GM19467 (cell line): Measurements from ENCODE around the gene PSTPIP1.

ENCODE experiments used
- ATAC-seq: cut with Tn5 transposase; IDR thresholded peaks from one replicate; pipeline ENCODE4 v1.9.1; 2021; ENCODE audit warnings: mild to moderate bottlenecking, moderate library complexity; ENCODE audit not compliant: unreplicated experiment

The PSTPIP1 gene

DNA sequence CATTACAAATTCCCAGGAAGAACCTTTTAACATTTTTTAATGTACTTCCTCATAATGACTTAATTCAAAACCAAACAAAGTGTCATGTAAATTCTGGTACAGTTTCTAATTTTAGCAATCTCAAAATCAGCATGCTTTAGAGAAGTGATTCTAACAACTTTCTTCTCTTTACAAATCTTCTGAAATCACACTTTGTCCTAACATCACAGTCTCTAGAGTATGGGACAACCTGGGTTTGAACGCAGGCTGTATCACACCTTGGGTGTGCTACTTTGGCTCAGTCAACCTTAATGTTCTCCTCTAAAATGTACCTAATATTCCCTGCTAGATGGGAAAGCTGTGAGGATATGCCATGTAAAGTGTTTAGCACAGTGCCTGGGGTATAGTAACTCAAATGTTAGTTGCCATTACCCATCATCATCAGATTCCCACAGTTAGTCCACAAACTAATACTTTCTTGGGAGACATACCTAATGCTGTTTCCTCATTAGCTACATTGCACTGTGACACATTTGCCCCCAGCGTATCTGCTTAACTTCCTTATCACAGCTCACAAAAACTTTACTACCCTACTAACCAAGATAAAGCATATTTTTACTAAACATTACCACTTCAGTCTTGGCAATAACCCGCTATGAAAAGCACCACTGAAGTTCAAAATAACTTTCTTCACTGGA, 72.9 kb downstream of the PSTPIP1 start:
- no peak for ATAC-seq

DNA sequence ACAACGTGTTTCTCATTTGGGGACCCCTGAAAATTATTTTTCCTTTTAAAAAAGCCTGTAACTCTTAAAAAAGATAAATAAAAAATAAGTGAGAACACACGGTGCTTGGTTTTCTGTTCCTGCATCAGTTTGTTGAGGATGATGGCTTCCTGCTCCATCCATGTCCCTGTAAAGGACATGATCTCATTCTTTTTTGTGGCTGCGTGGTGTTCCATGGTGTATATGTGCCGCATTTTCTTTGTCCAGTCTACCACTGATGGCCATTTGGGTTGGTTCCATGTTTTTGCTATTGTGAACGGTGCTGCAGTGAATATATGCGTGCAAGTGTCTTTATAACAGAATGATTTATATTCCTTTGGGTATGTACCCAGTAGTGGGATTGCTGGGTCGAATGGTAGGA, 73.7 kb downstream of the PSTPIP1 start:
- no peak for ATAC-seq

DNA sequence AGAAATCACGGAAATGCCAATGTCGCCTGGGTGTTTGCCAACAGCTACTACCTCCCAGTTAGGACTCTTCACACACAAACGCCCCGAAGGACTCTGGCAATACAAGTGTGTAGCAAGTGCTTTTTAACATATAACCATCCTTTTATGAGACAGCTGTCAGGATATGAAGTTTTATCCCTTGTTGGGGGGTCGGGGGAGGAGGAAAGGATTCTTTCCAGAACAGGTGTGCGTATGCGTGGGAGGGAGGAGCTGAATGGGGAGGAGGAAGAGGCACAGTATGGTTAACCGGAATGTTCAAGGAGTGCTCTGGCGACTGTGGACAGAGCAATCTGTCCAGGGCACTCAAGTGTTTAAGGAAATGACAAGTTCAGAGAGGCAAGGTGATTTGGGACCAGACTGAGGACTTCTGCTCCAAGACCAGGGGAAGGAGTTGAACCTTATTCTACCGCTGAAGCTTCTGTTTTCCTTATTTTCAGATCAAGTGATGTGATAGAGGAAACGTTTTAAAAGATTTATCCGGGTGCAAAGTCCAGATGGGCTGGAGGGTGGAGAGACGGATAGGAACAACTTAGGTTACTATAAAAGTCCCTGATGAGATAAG, 74.7 kb downstream of the PSTPIP1 start:
- no peak for ATAC-seq

DNA sequence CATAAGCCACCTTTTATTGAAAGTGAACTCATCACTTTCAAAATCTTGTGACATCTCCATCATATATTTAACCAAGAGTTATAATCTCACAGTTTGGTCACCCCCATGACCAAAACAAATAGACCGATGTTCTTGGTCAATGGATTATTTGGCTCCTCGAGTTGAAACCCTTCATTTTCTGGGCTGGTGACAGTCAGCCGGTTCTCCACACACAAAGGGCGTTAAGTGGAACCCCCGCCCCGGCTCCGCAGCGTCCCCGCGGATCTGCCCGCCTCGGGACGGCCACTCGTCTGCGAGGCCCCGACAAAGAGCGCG, 75.2 kb downstream of the PSTPIP1 start:
- ATAC-seq = no peak

DNA sequence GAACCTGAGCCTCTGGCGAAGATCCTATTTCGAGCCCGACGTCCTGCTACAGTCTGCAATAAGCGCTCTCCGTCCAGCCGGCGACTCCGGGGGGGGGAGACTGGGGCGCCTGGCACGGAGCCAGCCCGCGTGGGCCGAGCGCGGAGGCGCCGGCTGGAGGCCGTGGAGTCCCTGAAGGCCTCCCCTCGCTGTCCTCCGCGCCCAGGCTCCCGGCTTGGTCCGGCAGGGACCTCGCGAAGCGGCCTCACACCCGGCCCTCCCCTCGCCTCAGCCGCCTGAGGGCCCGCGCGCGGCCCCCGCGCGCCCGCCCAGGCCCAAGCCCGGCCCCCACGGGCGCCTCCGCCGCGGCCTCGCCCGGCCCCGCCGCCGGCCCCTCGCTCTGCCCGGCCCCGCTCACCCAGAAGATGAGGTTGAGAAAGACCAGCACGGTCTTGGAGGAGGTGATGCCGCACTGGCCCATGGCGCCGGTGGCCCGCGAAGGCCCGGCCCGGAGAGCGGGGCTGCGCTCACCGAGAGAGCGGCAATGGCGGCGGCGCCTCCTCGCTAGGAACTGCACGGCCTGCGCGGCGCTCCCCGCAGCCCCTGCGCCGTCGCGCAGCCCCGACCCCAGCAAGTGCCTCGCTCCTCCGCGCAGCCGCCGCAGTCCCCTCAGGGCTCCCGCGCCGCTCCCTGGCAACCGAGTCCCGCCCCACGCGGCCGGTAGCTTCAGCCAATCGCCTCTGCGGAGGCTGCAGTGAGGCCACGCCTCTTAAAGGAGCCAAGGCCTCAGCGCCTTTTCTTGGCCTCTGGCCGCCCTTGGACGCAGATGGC, 75.8 kb downstream of the PSTPIP1 start, which contains the start of gene TSPAN3:
TSPAN3 (minus strand) TSS at position 615 of the 810 bp plus-strand sequence; CDS start at position 460, 155 bp downstream.
- ATAC-seq = peak; percentile 85

DNA sequence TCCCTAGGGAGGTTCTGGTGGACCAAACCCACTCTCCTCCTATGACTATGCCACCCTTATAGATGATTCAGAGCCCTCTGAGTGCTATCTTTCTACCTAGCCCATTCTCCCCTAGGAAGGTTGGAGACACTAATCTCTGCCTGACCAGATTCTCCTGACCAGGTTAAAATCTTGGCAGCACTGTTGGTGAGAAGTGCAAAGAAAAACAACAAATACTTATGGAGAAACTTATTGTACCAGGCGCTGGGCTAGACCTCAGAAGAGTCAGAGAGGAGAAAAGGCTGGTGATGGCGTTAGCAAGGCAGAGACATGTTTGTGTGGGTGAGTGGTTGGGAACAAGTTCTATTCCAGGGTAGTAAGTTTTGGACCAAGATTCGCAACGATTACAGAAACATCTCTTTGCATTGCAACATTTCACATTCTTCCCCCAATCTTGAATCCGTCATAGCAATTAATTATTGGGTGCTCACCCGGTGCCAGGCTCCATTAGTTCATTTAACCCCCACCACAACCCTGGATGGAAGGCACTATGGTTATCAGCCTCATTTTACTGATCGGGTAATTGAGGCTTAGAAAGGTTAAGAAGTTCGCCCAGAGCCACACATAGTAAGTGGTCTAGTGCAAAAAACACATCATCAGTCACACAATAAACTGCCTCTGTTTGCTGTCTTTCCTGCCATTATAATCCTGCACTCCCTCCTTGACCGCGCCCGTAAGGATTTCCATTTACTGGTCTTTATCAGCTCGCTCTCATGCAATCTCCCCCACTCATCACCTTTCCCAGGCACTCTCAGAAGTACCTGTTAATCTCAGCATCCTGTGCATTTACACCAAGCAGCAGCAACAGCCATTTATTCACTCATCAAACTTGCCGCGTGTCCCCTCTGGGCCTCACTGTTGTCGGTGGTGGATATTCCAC, 76.6 kb downstream of the PSTPIP1 start:
- ATAC-seq = peak; percentile 2

DNA sequence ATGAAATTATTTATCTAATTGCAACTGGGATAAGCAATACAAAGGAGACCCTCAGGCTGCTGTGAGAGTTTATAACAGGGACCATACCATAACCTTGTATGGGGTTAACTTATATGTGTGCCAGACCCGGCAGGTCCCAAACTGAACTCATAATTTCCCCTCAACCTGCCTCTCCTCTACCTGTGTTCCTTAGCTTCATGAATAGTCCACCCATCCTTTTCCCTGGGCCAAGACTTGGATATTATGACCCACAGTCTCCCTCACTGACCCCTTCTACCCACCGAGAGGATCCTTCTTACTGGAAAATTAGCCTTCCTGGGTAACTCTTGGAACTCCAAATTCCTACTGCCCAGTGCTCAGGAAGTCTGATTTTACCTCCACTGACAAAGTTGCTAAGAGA, 79.4 kb downstream of the PSTPIP1 start:
- ATAC-seq = no peak

DNA sequence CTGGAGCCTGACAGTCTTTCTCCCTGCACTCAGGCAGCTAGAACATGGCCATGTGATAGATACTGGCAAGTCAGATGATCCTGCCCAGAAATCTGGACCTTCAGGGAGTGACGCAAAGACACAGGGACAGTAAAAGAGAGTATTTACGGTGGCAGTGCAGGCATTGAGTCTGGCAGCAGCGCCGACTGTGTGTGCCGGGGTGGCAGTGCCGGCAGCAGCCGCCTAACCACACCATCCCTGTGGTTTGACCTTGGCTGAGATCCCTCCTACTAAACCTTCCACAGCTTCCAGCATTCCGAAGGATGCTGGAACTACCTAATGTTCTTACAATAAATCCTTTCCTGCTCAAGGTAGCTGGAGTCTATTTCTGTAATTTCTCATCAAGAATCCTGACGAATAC, 80.6 kb downstream of the PSTPIP1 start:
- no peak for ATAC-seq

DNA sequence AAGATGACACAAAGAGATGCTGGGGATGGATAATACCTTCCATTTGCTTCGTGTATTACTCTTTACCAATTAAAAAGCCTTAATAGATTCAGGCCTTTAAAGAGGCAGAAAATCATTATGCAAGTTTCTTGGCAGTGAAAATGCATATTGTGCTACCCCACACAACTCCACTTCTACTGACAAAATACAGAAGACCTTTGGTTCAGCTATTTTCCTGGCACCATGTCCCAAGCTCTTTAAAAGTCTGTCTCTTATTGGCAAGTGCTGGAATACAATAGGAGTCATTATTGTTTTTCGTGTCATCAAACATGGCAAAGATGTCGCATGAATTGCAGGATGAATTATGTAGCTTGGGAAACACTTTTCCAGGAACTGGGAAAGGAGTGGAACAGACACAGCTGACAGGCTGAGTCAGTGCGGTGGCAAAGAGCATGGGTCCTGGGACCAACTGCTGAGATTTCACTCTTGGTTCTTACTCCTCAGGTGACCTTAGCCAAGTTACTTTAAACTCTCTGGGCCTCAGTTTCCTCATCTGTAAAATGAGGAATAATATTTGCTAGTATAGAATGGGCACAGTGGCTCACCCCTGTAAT, 81.5 kb downstream of the PSTPIP1 start:
- no peak for ATAC-seq

DNA sequence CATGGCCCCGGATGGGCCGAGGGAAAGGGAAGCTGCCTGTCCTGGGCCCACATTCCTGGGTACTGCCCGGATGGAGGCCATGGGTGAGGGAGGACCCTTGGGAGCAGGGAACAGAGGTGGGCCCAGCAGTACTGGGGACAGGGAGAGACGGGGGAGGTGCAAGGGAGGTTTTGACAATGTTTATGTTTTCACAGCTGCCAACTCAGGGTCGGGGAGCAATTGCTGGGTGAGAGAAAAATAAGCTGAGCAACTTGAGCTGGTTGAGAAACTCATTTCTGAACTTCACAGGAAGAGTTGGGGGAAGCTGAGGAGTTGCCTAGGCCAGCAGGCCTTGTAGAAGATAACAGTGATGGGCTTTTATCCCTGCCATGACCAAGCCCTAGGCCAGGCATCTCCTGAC, 87.0 kb downstream of the PSTPIP1 start:
- ATAC-seq = no peak

DNA sequence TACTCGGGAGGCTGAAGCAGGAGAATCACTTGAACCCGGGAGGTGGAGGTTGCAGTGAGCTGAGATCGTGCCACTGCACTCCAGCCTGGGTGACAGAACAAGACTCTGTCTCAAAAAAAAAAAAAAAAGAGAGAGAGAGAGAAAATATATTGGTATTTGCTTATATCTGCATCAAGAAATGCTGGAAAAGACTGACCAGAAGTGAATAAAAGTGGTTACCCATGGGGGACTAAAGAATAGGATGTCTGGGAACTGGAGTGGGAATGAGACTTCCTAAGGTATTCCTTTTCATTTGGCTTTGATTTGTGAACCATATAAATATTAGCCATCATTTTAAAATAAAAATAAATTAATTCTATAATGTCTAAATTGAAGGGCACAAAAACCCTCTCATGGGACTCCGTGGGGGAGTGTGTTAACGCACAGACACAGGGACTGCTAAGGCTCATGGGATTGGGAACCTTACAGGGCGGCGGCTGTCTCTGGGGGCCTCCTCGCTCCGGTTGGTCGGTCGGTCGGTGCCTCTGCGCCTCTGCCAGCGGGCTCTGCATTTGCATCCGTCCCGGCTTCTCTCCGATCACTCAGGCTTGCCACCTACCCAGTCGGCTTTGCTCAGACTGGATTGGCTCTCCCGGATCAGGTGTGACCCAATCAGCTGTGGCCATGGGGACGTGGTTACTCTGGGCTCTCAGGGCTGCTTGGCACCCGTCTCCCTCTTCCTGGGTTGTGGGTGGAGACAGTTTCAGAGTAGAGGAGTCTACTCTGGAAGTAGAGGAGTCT, 88.6 kb downstream of the PSTPIP1 start:
- peak; percentile 82 for ATAC-seq

DNA sequence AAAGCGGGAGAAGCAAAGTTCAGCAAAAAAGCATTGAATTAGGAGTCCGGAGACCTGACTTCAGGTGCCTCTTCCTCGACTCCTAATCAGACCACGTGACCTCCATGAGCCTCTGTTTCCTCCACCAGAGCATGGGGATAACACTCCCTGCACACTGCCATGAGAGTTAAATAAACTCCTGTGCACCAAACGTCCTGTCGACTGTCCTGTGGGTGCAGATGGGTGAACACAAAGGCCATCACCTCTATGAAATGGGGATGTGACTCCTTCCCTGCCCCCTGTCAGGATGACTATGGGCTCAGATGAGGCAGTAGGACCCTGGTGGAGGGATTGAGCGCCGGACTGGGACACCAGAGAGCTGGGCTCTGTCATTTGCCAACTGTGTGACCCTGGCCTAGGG, 89.5 kb downstream of the PSTPIP1 start:
- no peak for ATAC-seq

DNA sequence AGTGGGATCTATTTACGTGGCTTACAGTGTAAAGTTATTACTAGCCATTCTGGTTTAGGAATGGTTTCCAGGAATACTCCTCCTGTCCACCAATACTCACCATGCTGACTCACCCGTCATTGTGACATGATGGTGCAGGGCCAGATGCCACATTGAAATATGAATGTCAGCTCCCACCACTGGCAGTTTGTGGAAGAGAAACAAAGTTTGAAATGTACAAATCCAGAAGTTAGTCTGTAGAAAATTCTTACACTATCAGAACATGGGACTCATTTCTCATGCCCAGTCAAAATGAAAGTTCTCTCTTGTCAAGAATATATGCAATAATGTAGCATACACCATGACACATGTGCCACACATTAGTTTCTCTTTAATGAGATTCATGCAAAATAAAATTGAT, 90.4 kb downstream of the PSTPIP1 start:
- ATAC-seq = no peak
